Activated T-cell treated with anti-CD3 and anti-CD28 coated beads, Interleukin-2, amount 50 U/mL, for 1 hour (primary cell): ENCODE measurements around the gene RANBP3.
"Not testable (repeated sequence)": the region's sequence is repeated elsewhere in the genome, so short reads cannot be mapped to it uniquely, and the experiment has no call there.

Experiments used
- DNase-seq: peaks from one replicate; pipeline ENCODE4 v3.0.0-alpha.2; 2020

Gene RANBP3

GRCh38 chr19:5963855-5964254, 14.1 kb downstream of the RANBP3 start:
- DNase-seq, result no peak

GRCh38 chr19:5963259-5963658, 14.7 kb downstream of the RANBP3 start:
- not testable (repeated sequence) for DNase-seq

GRCh38 chr19:5961969-5962945, 15.7 kb downstream of the RANBP3 start:
- DNase-seq, result peak; percentile 69

- not testable (repeated sequence) for DNase-seq
Measured at GRCh38 chr19:5961641-5961968, 16.3 kb downstream of the RANBP3 start.

GRCh38 chr19:5960005-5961001, 17.6 kb downstream of the RANBP3 start:
- no peak for DNase-seq

- no peak for DNase-seq
Measured at GRCh38 chr19:5959260-5960004, 18.5 kb downstream of the RANBP3 start.

GRCh38 chr19:5958851-5959122, 19.2 kb downstream of the RANBP3 start:
- no peak for DNase-seq

GRCh38 chr19:5958074-5958850, 19.7 kb downstream of the RANBP3 start:
- no peak for DNase-seq

GRCh38 chr19:5957170-5957569, 20.8 kb downstream of the RANBP3 start:
- no peak for DNase-seq

GRCh38 chr19:5956728-5957127, 21.2 kb downstream of the RANBP3 start:
- DNase-seq, result no peak

GRCh38 chr19:5956323-5956722, 21.6 kb downstream of the RANBP3 start:
- no peak for DNase-seq

GRCh38 chr19:5955636-5955935, 22.4 kb downstream of the RANBP3 start:
- no peak for DNase-seq

- no peak for DNase-seq
Measured at GRCh38 chr19:5954293-5954692, 23.6 kb downstream of the RANBP3 start.

GRCh38 chr19:5953680-5954213, 24.2 kb downstream of the RANBP3 start:
- peak; percentile 46 for DNase-seq

- no peak for DNase-seq
Measured at GRCh38 chr19:5953030-5953589, 24.8 kb downstream of the RANBP3 start.

- DNase-seq, result no peak
Measured at GRCh38 chr19:5952193-5953029, 25.5 kb downstream of the RANBP3 start.

- DNase-seq, result no peak
Measured at GRCh38 chr19:5951338-5951861, 26.5 kb downstream of the RANBP3 start.

- no peak for DNase-seq
Measured at GRCh38 chr19:5950741-5951140, 27.2 kb downstream of the RANBP3 start.

GRCh38 chr19:5949792-5950305, 28.1 kb downstream of the RANBP3 start:
- peak; percentile 49 for DNase-seq
